ENCODE results near the gene THOP1.

The THOP1 gene

GRCh38 chr19:2805991-2806649, 20.8 kb downstream of the THOP1 start:
- TF ChIP-seq, protein P1, sequence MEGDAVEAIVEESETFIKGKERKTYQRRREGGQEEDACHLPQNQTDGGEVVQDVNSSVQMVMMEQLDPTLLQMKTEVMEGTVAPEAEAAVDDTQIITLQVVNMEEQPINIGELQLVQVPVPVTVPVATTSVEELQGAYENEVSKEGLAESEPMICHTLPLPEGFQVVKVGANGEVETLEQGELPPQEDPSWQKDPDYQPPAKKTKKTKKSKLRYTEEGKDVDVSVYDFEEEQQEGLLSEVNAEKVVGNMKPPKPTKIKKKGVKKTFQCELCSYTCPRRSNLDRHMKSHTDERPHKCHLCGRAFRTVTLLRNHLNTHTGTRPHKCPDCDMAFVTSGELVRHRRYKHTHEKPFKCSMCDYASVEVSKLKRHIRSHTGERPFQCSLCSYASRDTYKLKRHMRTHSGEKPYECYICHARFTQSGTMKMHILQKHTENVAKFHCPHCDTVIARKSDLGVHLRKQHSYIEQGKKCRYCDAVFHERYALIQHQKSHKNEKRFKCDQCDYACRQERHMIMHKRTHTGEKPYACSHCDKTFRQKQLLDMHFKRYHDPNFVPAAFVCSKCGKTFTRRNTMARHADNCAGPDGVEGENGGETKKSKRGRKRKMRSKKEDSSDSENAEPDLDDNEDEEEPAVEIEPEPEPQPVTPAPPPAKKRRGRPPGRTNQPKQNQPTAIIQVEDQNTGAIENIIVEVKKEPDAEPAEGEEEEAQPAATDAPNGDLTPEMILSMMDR (IDR thresholded peaks at IDR 0.05; ENCODE audit: low read depth, low read length): no peak
- H3K4me3 ChIP-seq (ENCODE audit: low read depth, low read length): no peak overlapping the region

DNA sequence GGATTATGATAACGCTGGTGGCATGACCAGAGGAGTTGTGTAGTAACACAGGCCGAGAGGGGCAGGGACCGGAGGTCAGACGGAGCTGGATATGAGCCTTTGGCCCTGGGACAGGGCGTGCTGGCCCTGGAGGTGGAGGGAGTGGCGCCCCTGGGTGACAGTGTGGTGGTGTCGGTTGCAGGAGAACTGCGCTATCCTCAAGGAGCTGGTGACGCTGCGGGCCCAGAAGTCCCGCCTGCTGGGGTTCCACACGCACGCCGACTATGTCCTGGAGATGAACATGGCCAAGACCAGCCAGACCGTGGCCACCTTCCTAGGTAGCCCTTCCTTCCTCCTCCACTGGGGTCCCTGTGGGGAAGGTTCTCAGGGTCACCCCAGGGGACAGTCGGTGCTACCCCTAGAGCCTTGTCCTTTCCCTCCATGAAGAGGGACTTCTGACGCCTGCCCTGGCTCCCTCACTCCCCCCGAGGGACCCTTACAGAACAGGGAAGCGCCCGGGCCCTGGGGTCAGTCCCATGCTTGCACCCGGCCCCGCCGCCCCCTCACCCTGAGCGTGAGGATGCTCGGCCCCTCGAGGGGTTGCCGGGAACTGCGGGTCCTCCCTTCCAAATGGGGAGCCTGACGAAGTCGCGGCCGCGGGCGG, 21.6 kb downstream of the THOP1 start:
- no peak overlapping the region for H3K4me3 ChIP-seq (ENCODE audit: low read depth, low read length)
- TF ChIP-seq, protein P1 (IDR thresholded peaks at IDR 0.05; ENCODE audit: low read depth, low read length): no peak

GRCh38 chr19:2807379-2808128, 22.3 kb downstream of the THOP1 start:
- TF ChIP-seq, protein P1 (IDR thresholded peaks at IDR 0.05; ENCODE audit: low read depth, low read length): no peak
- no peak overlapping the region for H3K4me3 ChIP-seq (ENCODE audit: low read depth, low read length)

GRCh38 chr19:2808129-2808941, 23.0 kb downstream of the THOP1 start:
- TF ChIP-seq, protein P1 (IDR thresholded peaks at IDR 0.05; ENCODE audit: low read depth, low read length): no peak
- no peak overlapping the region for H3K4me3 ChIP-seq (ENCODE audit: low read depth, low read length)

DNA sequence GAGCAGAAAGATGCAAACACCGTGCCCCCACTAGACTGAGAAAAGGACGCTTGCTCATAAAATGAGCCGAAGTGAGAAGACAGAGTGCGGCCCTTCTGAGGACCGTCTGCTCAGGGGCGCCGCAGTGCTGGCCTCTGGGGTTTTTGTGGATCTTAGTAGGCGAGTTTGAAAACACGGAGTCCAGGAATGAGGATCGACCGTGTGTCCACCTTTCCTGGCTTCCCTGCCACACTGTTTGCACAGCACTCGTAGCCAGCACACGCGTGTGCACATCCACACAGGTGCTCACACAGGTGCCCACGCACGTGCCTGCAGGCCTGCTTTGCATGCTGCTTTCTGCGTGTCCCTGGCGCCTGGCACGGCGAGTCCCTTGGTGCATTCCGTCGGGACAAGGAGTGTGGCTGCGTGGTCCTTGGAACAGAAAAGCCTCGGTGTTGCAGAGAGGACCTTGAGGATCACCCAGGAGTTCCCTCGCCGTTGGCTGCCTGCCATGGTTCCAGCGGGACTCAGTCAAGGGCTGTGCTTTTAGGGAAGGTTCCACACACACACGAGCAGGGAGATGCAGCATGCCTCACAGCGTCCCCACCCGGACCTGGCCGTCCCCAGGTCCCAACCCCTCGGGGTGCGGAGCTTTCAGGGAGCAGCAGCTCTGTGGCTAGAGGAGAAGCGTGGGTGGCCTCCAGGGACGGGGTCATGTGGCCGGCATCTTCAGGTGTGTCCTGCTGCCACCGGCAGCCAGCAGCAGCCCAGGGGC, 24.3 kb downstream of the THOP1 start:
- H3K4me3 ChIP-seq (ENCODE audit: low read depth, low read length): no peak overlapping the region
- TF ChIP-seq, protein P1 (IDR thresholded peaks at IDR 0.05; ENCODE audit: low read depth, low read length): no peak

GRCh38 chr19:2810141-2811091, 25.1 kb downstream of the THOP1 start:
- TF ChIP-seq, protein P1 (IDR thresholded peaks at IDR 0.05; ENCODE audit: low read depth, low read length): no peak
- no peak overlapping the region for H3K4me3 ChIP-seq (ENCODE audit: low read depth, low read length)
